Aorta (tissue), 5 donors: Measurements from ENCODE around the gene IDH2. TPM values are rescaled to one million over a fixed set of nuclear protein-coding genes. Genes with fewer than 3 reads are reported as not detected.

Experiments
- ATAC-seq: fragments of 200-7000 bp; cut with Tn5 transposase; one replicate; pipeline ENCODE4 v1.9.1; 2022; ENCODE audit warnings: moderate library complexity; ENCODE audit not compliant: low FRiP score
- DNase-seq, 2 donors: peaks; one replicate each; pipeline ENCODE4 v3.0.0-alpha.2; 2020
- H3K27ac ChIP-seq, 2 donors: one replicate each; pipeline ENCODE4 v1.5.1; 2013; ENCODE audit warnings: low read length in 2 of 2, mild to moderate bottlenecking in 2 of 2, moderate library complexity in 2 of 2, control low read depth in 1 of 2, inconsistent platforms in 1 of 2, low read depth in 1 of 2
- H3K27me3 ChIP-seq, 2 donors: one replicate each; pipeline ENCODE4 v1.6.1; 2013; ENCODE audit warnings: control low read depth in 1 of 2, low read length in 1 of 2, mild to moderate bottlenecking in 1 of 2, moderate library complexity in 1 of 2; ENCODE audit not compliant: insufficient read depth in 2 of 2, control insufficient read depth in 1 of 2
- H3K36me3 ChIP-seq, 2 donors: one replicate each; pipeline ENCODE4 v1.6.1; 2013; ENCODE audit warnings: control low read depth in 1 of 2, low read length in 1 of 2, mild to moderate bottlenecking in 1 of 2; ENCODE audit not compliant: insufficient read depth in 2 of 2, control insufficient read depth in 1 of 2
- H3K4me1 ChIP-seq, 2 donors: one replicate each; pipeline ENCODE4 v1.6.1; 2013; ENCODE audit warnings: low read length in 2 of 2, control low read depth in 1 of 2, mild to moderate bottlenecking in 1 of 2, moderate library complexity in 1 of 2; ENCODE audit not compliant: insufficient read depth in 2 of 2, control insufficient read depth in 1 of 2
- H3K4me3 ChIP-seq, 2 donors: one replicate each; pipeline ENCODE4 v1.5.1; 2013; ENCODE audit warnings: low read length in 2 of 2, control low read depth in 1 of 2, mild to moderate bottlenecking in 1 of 2
- H3K9me3 ChIP-seq: one replicate; pipeline ENCODE4 v1.6.1; 2013; ENCODE audit warnings: mild to moderate bottlenecking, low read length; ENCODE audit not compliant: control insufficient read depth
- WGBS, 2 donors: extraction: QIAGEN DNeasy Blood & Tissue Kit; methylation state at CpG; one replicate each; pipeline ENCODE4 v1.1.7; 2013; 5-methylcytosine and 5-hydroxymethylcytosine counted together
- intact Hi-C, 2 donors: fragments of 100-400 bp; cut with DNase I; formaldehyde crosslinking; loops; one replicate each; pipeline versions ENCODE4 v1.14.2 to v1.15.0; 2022
- polyA plus RNA-seq, 2 donors: library from polyadenylated mRNA; stranded (reverse); fragments of 200-250 nt; gene quantifications; one replicate each; pipeline ENCODE4 v1.2.3, GENCODE V29; 2013
- total RNA-seq, 2 donors: library from RNA; stranded (reverse); fragmentation: NEBNext Ultra II Directional; extraction: Animal tissue kit (Norgen Biotek cat#: 25700); gene quantifications; one replicate each; pipeline ENCODE4 v1.2.1, GENCODE V29; 2021
- donor health status: healthy with polysubstance abuse.
- donor health status: Bipolar disorder and iron deficiency.
- donor health status: DM: no; HTN: no; CAD: no.
- donor health status: DM: no; HTN: no; CAD: no.
- donor health status: DM: yes; HTN: yes; CAD: no.

IDH2 gene
- total and polyA plus RNA-seq, 4 donors, result 18.8 to 37.5 (median 31.4) TPM

DNA sequence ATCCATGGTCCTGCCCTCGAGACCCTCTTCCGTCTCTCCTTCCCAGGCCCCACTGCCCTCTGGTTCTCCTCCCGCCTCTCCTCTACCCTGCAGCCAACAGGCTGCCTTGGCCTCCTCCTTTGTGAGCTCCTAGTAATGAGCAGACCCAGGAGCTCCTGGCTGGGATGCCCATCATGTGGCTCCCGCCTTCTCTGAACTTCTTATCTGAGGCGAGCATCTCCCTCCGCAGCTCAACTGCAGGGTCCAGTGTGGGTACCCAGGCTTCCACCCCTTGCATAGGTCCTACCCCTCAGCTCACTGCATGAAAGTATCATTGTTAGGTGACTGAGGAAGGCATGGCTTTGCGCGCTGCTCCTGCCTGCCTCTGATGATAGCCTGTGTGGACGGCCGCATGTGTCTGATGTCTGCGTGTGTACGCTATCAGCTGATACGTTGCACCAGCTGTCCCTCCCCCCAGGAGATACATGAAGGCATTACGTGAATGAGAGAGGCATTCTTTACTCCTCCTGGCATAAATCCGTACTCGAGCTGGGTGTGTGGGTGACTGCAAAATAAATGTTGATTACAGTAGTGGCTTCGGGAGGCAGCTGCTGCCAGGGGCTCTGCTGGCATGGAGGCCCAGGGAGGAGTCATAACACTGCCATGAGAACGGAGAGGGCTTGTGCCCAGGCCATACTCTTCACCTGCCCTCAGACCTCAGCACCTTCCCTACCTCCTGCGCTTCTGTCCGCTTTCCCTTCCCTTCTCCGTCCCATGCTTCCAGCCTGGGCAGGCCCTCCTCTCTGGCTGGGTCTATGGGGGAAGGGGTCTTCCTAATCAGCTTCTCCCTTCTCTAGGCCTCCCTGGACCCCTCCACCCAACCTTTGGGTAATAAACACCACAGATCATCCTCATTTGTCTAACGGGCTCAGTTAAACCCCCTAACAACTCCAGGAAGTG lies 52.3 kb downstream of the IDH2 start:
- H3K4me1 ChIP-seq, result no peaks in the 10 kb centered on the region
- no peak for ATAC-seq
- no peaks in the 10 kb centered on the region for H3K9me3 ChIP-seq
- peak in 1 of 2 donors; percentile 65 for DNase-seq
- no peaks in the 10 kb centered on the region for H3K36me3 ChIP-seq
- 84 to 85% methylated on average over 22 of the region's 22 CpGs for WGBS, 2 donors
- no peak overlapping the region for H3K4me3 ChIP-seq
- H3K27me3 ChIP-seq, result no peaks in the 10 kb centered on the region
- no peak overlapping the region for H3K27ac ChIP-seq
- intact Hi-C loops, result no loop called here

DNA sequence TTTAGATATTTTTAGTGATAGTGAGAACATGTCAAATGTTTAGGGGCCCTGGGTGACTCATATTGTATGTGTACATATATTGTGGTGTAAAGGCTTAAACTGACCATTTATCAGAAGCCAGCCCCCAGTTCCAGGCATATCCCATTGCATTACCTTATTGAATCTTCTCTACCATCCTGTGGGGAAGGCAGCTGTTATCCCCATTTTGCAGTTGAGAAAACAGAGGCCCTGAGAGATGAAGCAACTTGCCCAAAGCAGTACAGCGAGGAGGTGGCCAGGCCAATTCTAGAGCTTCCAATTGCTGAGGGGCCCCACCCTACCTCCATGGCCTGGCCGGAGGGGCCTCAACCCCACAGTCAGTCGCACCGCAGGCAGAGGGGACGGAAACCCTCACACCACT lies 53.2 kb downstream of the IDH2 start:
- ATAC-seq, result no peak
- no peak overlapping the region for H3K4me3 ChIP-seq
- no peaks in the 10 kb centered on the region for H3K4me1 ChIP-seq
- no peak for DNase-seq
- H3K36me3 ChIP-seq, result no peaks in the 10 kb centered on the region
- no peak overlapping the region for H3K27ac ChIP-seq
- intact Hi-C loops, result no loop called here
- H3K9me3 ChIP-seq, result no peaks in the 10 kb centered on the region
- no peaks in the 10 kb centered on the region for H3K27me3 ChIP-seq
- WGBS, 2 donors, result 93 to 97% methylated on average over 5 of the region's 5 CpGs

DNA sequence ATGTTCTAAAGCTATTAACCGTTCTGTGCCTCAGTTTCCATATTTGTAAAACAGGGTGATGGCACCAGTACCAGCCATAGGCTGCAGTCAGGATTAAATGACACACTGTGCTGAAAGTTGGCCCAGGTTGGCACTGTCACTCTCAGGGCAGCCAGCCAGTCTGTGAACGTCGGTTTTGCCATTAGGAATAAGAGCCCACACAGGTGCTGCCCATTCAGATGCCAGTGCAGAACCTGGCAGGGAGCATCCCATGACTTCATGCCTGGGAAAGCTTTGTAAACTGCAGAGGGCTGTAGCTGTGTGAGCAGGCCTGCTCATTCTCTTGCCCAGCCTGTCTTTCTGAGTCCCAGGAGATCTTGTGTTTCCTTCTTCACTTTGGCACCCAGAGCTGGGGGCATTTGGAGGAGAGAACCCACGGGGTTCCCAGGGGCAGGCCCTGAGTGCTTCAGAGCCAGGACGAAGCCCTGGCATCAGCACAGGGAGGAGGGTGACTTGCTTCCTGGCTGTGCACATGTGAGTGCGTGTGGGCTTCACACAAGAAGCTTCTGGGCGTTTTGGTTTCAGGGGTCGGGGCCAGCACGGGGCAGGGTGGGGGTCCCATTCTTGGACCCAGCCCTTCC lies 54.2 kb downstream of the IDH2 start:
- intact Hi-C loops, result no loop called here
- H3K27ac ChIP-seq, result no peak overlapping the region
- H3K27me3 ChIP-seq, result no peaks in the 10 kb centered on the region
- WGBS, 2 donors, result 28 to 39% methylated on average over 9 of the region's 9 CpGs
- DNase-seq (peak in 1 of 2 donors; percentile 55), ATAC-seq (no peak)
- no peaks in the 10 kb centered on the region for H3K36me3 ChIP-seq
- no peaks in the 10 kb centered on the region for H3K4me1 ChIP-seq
- H3K4me3 ChIP-seq, result no peak overlapping the region
- H3K9me3 ChIP-seq, result no peaks in the 10 kb centered on the region

DNA sequence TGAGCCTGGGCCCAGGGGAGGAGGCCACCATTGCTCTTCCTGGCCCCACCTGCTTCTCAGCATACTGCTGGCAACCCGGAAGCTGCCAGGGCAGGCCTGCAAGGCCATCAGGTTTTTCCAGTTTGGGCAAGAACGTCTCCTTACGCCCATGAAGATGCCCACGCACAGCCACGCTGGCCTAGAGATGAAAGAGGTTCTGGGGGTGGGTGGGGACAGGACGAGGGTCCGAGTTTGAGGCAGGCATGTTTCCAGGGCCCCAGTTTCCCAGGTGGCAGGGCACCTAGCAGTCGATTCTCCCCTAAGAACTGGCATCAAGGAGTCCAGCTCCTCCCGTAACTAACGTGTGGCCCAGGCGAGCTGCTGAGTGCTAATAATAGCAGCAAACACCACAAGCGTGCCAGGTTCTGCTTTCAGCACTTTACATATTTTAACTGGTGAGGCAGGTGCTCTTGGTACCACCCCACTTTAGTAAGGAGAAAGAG lies 55.3 kb downstream of the IDH2 start:
- 46 to 49% methylated on average over 12 of the region's 12 CpGs for WGBS, 2 donors
- no peaks in the 10 kb centered on the region for H3K36me3 ChIP-seq
- no peaks in the 10 kb centered on the region for H3K27me3 ChIP-seq
- no peaks in the 10 kb centered on the region for H3K9me3 ChIP-seq
- ATAC-seq, result no peak
- no peak overlapping the region for H3K4me3 ChIP-seq
- no peak overlapping the region for H3K27ac ChIP-seq
- intact Hi-C loops, result no loop called here
- no peaks in the 10 kb centered on the region for H3K4me1 ChIP-seq
- DNase-seq, result peak in 1 of 2 donors; percentile 75

DNA sequence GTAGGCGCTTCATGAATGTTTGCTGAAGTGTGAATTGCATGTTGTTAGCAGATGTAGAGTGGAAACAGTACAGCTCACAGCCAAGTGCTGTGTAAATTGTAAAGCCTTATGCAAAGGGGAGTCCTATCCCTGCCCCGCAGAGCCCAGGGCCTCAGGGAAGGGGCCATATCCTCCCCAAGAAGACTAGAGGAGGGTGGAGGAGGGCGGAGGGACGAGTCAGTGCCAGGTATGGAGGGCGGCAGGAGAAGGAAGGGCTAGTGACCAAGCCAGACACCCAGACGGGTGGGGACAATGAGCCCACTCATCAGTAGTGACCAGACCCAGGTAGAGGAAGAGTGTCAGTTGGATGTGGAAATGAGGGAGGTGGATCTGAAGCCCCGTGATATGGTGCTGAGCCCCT lies 56.0 kb downstream of the IDH2 start:
- H3K27ac ChIP-seq, result no peak overlapping the region
- WGBS, 2 donors, result 89 to 90% methylated on average over 7 of the region's 7 CpGs
- no peak for ATAC-seq

DNA sequence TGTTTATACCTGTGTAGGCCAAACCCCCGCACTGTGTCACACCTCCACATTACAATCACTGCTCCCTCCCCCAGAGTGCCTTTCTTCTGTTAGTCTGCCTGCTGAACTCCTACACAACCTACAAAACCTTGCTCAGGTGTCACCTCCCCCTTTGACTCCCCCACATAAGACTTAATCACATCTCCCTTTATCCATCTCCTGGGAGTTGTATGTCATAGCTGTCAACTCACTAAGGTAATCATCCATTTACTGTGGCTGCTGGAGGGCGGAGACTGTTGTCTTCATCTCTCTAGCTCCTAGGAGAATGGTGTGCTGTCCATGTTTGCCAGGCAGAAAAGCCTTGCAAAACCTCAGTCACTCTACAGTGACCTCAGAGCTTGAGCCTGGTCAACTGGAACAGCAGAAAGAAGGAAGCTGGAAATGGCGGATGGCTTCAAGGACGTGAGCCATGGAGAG lies 57.3 kb downstream of the IDH2 start:
- no peaks in the 10 kb centered on the region for H3K4me1 ChIP-seq
- no peaks in the 10 kb centered on the region for H3K27me3 ChIP-seq
- ATAC-seq, result no peak
- H3K27ac ChIP-seq, result no peak overlapping the region
- H3K36me3 ChIP-seq, result no peaks in the 10 kb centered on the region
- no peak overlapping the region for H3K4me3 ChIP-seq
- WGBS, 2 donors, result 95 to 98% methylated on average over 4 of the region's 4 CpGs
- intact Hi-C loops, result no loop called here
- no peaks in the 10 kb centered on the region for H3K9me3 ChIP-seq
- no peak for DNase-seq

More for the DNA sequence above, 56.0 kb downstream of the IDH2 start:
- no peaks in the 10 kb centered on the region for H3K36me3 ChIP-seq
- peak in 1 of 2 donors; percentile 45 for DNase-seq
- intact Hi-C loops, result no loop called here
- no peak overlapping the region for H3K4me3 ChIP-seq
- H3K27me3 ChIP-seq, result no peaks in the 10 kb centered on the region
- H3K4me1 ChIP-seq, result no peaks in the 10 kb centered on the region
- no peaks in the 10 kb centered on the region for H3K9me3 ChIP-seq

DNA sequence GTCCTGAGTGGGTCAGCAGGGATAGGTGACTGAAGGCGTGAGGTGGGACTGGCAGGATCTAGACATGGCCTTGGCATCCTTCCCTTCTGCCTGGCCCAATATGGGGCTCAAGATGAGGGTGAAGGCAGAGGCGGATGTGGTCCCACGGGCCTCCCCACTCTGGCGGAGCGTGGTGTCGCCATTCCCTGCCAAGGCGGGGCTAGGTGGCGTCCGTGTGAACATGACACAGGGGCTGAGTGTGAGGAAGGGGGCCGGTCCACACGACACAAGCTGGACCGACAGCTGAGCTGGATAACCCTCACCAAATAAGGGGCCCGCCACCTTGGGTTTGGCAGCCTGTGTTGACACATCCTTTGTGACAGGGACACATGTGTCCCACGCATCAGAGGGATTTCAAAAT lies 58.1 kb downstream of the IDH2 start:
- no peak overlapping the region for H3K27ac ChIP-seq
- no peak overlapping the region for H3K4me3 ChIP-seq
- WGBS, 2 donors, result 91 to 94% methylated on average over 14 of the region's 14 CpGs
- intact Hi-C loops, result no loop called here
- no peak for ATAC-seq
- no peaks in the 10 kb centered on the region for H3K4me1 ChIP-seq
- no peaks in the 10 kb centered on the region for H3K9me3 ChIP-seq
- H3K27me3 ChIP-seq, result no peaks in the 10 kb centered on the region
- H3K36me3 ChIP-seq, result no peaks in the 10 kb centered on the region
- peak in 1 of 2 donors; percentile 68 for DNase-seq

DNA sequence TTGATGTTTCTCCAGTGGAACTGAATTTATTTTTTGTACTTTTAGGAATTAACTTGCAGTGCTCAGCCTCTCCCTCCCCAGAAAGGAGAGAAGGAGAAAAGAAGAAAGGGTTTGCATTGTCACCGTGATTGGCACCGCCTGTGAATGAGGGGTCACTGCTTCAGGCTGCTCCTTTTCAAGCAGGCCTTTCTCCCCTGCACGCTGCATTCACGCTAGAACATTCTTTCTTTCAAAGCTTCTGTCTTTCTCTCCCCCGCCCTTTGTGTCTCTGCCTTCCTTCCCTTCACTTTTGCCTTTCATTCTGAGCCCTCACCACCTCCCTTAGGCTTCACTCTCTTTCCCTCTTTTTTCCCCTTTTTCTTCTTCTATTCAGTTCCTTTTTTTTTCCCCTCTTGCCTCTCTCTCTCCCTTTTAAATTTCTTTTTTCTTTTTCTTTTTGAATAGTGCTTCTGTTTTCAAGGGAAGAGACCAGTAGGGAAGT lies 58.7 kb downstream of the IDH2 start:
- DNase-seq (no peak), ATAC-seq (no peak)
- WGBS, 2 donors, result 96% methylated on average over 5 of the region's 5 CpGs
- intact Hi-C loops, result no loop called here
- H3K4me1 ChIP-seq, result no peaks in the 10 kb centered on the region
- no peak overlapping the region for H3K27ac ChIP-seq
- no peaks in the 10 kb centered on the region for H3K36me3 ChIP-seq
- no peaks in the 10 kb centered on the region for H3K27me3 ChIP-seq
- no peaks in the 10 kb centered on the region for H3K9me3 ChIP-seq
- H3K4me3 ChIP-seq, result no peak overlapping the region
